PFSK-1 (cell line): ENCODE measurements around the gene CYP2W1.

Experiments
- FOXP2 ChIP-seq: optimal IDR thresholded peaks from 2 replicates; pipeline ENCODE3; 2011; ENCODE audit warnings: borderline replicate concordance, control low read depth, inconsistent platforms; ENCODE audit not compliant: insufficient read depth; ENCODE audit errors: extremely low read length, extremely low read depth
- POLR2AphosphoS5 ChIP-seq: IDR thresholded peaks from 2 replicates; pipeline ENCODE4 v1.6.1; 2012; ENCODE audit warnings: low read depth, mild to moderate bottlenecking, control low read depth, low read length, moderate library complexity
- REST ChIP-seq, 2 experiments: IDR thresholded peaks; 2 replicates each; pipeline versions ENCODE4 v1.6.1 to v1.8.0; 2011 to 2012; ENCODE audit warnings: low read depth in 2 of 2, low read length in 2 of 2, control low read depth in 1 of 2, inconsistent platforms in 1 of 2, mild to moderate bottlenecking in 1 of 2, moderate library complexity in 1 of 2; ENCODE audit not compliant: insufficient read depth in 1 of 2
- SIN3A ChIP-seq: IDR thresholded peaks from 2 replicates; pipeline ENCODE4 v1.6.1; 2012; ENCODE audit warnings: mild to moderate bottlenecking, low read length, moderate library complexity, borderline replicate concordance; ENCODE audit not compliant: insufficient read depth
- TAF1 ChIP-seq: IDR thresholded peaks from 2 replicates; pipeline ENCODE4 v1.6.1; 2012; ENCODE audit warnings: low read length, control low read depth, borderline replicate concordance; ENCODE audit not compliant: insufficient read depth

The CYP2W1 gene

DNA sequence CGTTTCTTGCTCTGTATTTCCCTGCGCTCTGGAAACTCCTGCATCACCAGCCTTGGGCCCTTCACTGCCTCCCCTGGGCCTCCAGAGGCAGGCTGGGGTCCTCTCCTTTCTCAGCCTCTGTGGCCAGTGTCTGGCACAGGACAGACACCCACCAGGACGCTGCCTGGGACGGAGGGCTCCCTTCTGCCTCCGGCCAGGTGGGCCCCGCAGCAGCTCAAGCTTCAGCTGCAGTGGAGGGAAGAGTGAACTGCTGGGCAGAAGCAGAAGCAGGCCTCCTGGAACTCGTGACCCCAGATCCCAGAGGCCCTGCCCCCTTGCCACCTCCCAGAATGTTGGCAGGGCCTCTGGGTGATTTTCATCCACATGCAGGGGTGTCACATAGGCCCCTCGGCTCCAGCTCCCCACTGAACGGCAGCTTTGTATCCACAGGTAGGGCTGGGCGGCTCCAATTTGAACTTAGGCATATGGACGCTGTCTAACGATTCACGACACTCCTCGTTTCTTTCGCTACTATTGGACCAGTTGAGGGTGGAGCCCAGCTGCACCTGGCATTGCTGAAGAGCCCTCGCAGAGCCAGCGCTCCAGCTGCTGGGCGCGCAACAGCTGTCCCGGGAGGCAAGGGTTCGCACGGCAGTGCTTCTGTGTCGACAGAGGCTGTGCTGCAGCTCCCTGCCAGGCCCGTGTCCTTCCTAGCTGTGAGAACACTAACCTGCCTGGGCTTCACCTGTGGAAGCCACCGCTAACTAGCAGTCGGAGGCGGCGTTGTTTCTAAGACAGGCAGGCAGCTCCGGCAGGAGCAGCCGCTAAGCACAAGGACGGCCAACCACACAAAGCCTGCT lies 43.0 kb downstream of the CYP2W1 start:
- TF ChIP-seq REST (IDR thresholded peaks at IDR 0.05; ENCODE audit: insufficient read depth in 1 of 2, low read depth in 2 of 2, low read length in 2 of 2) (no peak), TAF1 (no peak), FOXP2 (no peak), POLR2AphosphoS5 (no peak), SIN3A (no peak)

DNA sequence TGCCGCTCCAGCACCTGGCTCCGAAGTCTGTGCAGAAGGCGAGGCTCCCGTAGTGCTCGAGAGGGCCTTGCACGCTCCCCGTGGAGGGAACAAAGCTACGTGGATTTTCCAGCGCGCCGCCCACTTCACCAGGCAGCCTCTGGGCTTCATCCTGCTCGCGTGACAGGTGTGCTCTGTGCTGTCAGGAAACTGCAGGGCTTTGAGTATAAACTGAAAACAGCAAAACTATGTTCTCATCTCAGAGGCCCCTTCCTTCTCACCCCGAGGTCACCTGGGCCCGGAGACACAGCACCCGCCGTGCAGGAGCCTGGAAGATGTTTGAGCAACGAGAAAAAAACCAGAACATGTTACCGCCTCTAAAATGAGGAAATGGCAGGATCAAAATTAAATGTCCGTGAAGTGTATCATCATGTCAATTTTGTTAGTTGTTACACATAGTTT lies 43.8 kb downstream of the CYP2W1 start:
- TF ChIP-seq POLR2AphosphoS5 = no peak
- TF ChIP-seq REST (IDR thresholded peaks at IDR 0.05; ENCODE audit: insufficient read depth in 1 of 2, low read depth in 2 of 2, low read length in 2 of 2) = no peak
- TF ChIP-seq FOXP2 = no peak
- no peak for TF ChIP-seq SIN3A
- TF ChIP-seq TAF1 = no peak

DNA sequence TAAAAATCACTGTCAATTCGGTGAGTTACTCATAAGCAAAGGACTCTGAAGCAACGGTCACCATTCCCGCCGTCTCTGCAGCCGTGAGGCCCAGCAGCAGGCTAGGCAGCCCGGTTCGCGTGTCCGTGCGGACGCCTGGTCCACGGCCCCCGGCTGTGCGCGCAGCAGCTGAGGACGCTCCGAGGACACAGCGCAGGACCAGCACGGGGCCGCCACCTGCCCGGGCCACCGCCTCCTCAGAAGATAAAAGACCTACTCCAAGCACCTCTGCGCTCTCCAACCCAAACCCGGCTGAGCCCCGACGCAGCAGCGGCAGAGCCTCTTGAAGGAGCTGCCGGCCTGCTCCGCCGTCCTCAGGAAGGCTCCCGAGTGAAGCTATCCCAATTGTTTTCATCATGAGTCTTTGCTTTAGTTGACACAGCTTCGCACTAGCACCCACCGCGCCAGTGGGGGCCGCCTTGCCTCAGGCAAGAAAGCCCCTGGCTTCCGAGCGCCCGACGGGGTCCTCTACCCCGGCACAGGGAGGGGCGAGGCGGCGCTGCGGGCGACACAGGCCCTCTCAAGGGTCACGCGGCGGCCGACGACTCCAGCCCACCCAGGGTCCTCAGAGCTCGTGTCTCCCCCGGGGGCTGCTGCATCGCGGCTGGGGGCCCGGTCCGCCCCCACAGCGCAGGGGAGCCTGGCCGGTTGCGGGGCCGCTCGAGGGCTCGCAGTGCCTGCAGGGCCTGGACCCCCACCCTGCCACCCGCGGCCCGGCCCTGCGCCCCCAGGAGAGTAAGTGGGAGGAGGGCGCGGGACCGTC lies 44.5 kb downstream of the CYP2W1 start:
- TF ChIP-seq FOXP2 (no peak), SIN3A (no peak), TAF1 (no peak), REST (IDR thresholded peaks at IDR 0.05; ENCODE audit: insufficient read depth in 1 of 2, low read depth in 2 of 2, low read length in 2 of 2) (no peak), POLR2AphosphoS5 (no peak)

GRCh38 chr7:1028044-1028770 lies 45.2 kb downstream of the CYP2W1 start:
- TF ChIP-seq SIN3A (no peak), TAF1 (0 out of 2 replicates have a peak, but pooled peaks have one; percentile 30), POLR2AphosphoS5 (peak; percentile 49), FOXP2 (peak; percentile 82), REST (IDR thresholded peaks at IDR 0.05; ENCODE audit: insufficient read depth in 1 of 2, low read depth in 2 of 2, low read length in 2 of 2) (0 out of 4 replicates have a peak, but pooled peaks of 1 of the 2 experiments have one; percentile 13)
